ENCODE results near the gene PEPD.

Gene PEPD

GRCh38 chr19:33510462-33511194 is 11.0 kb downstream of the PEPD start:
- no peak for DNase-seq

GRCh38 chr19:33509774-33510173 is 11.8 kb downstream of the PEPD start:
- no peak for DNase-seq

- no peak for DNase-seq
Observed at GRCh38 chr19:33508941-33509614, 12.5 kb downstream of the PEPD start.

GRCh38 chr19:33508431-33508830 is 13.2 kb downstream of the PEPD start:
- no peak for DNase-seq

GRCh38 chr19:33508009-33508408 is 13.6 kb downstream of the PEPD start:
- no peak for DNase-seq

GRCh38 chr19:33507021-33507956 is 14.3 kb downstream of the PEPD start:
- no peak for DNase-seq

- no peak for DNase-seq
Observed at GRCh38 chr19:33506498-33506897, 15.1 kb downstream of the PEPD start.

GRCh38 chr19:33505823-33506222 is 15.8 kb downstream of the PEPD start:
- DNase-seq: no peak

GRCh38 chr19:33505148-33505547 is 16.4 kb downstream of the PEPD start:
- no peak for DNase-seq

GRCh38 chr19:33504058-33504444 is 17.5 kb downstream of the PEPD start:
- DNase-seq: no peak

- DNase-seq: no peak
Observed at GRCh38 chr19:33503433-33504057, 18.0 kb downstream of the PEPD start.

GRCh38 chr19:33503030-33503429 is 18.6 kb downstream of the PEPD start:
- no peak for DNase-seq

GRCh38 chr19:33502521-33502920 is 19.1 kb downstream of the PEPD start:
- DNase-seq: no peak

- no peak for DNase-seq
Observed at GRCh38 chr19:33501693-33502356, 19.8 kb downstream of the PEPD start.

GRCh38 chr19:33500991-33501390 is 20.6 kb downstream of the PEPD start:
- DNase-seq: no peak

GRCh38 chr19:33500586-33500985 is 21.0 kb downstream of the PEPD start:
- no peak for DNase-seq

GRCh38 chr19:33499671-33500506 is 21.7 kb downstream of the PEPD start:
- no peak for DNase-seq

GRCh38 chr19:33499248-33499647 is 22.3 kb downstream of the PEPD start:
- DNase-seq: no peak

- no peak for DNase-seq
Observed at GRCh38 chr19:33498391-33499000, 23.1 kb downstream of the PEPD start.

GRCh38 chr19:33497778-33498175 is 23.8 kb downstream of the PEPD start:
- DNase-seq: no peak

- DNase-seq: no peak
Observed at GRCh38 chr19:33497131-33497777, 24.3 kb downstream of the PEPD start.

All from activated CD8-positive, alpha-beta memory T cell treated with anti-CD3 and anti-CD28 coated beads, Interleukin-2, amount 50 U/mL, for 48 hours (primary cell).